Subcutaneous adipose tissue (tissue), 4 donors: ENCODE data around the gene BMP8A. TPM values are rescaled to one million over a fixed set of nuclear protein-coding genes. Genes with fewer than 3 reads are reported as not detected.

Source experiments
- total RNA-seq, 4 donors: library from RNA; depleted of rRNA; stranded (reverse); fragments of >200 nt; gene quantifications; one replicate each; pipeline ENCODE4 v1.1.0, GENCODE V29; 2016
- TF ChIP-seq, protein P1 (sequence below): fragments of 450-650 bp; IDR thresholded peaks from one replicate; pipeline ENCODE4 v1.5.1; 2016; ENCODE audit warnings: low read depth, mild to moderate bottlenecking, control low read depth, antibody characterized with exemption, moderate library complexity

The BMP8A gene
- total RNA-seq, result not detected

GRCh38 chr1:39491146-39491921 lies at the start of gene BMP8A:
BMP8A (plus strand) TSS chr1:39491636; CDS start chr1:39491992, 356 bp downstream.
- TF ChIP-seq, protein P1, sequence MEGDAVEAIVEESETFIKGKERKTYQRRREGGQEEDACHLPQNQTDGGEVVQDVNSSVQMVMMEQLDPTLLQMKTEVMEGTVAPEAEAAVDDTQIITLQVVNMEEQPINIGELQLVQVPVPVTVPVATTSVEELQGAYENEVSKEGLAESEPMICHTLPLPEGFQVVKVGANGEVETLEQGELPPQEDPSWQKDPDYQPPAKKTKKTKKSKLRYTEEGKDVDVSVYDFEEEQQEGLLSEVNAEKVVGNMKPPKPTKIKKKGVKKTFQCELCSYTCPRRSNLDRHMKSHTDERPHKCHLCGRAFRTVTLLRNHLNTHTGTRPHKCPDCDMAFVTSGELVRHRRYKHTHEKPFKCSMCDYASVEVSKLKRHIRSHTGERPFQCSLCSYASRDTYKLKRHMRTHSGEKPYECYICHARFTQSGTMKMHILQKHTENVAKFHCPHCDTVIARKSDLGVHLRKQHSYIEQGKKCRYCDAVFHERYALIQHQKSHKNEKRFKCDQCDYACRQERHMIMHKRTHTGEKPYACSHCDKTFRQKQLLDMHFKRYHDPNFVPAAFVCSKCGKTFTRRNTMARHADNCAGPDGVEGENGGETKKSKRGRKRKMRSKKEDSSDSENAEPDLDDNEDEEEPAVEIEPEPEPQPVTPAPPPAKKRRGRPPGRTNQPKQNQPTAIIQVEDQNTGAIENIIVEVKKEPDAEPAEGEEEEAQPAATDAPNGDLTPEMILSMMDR, result no peak

- TF ChIP-seq, protein P1, result no peak
Measured at GRCh38 chr1:39441797-39442196, 49.6 kb upstream of the BMP8A start.

GRCh38 chr1:39445573-39445972 lies 45.9 kb upstream of the BMP8A start:
- TF ChIP-seq, protein P1, result no peak

DNA sequence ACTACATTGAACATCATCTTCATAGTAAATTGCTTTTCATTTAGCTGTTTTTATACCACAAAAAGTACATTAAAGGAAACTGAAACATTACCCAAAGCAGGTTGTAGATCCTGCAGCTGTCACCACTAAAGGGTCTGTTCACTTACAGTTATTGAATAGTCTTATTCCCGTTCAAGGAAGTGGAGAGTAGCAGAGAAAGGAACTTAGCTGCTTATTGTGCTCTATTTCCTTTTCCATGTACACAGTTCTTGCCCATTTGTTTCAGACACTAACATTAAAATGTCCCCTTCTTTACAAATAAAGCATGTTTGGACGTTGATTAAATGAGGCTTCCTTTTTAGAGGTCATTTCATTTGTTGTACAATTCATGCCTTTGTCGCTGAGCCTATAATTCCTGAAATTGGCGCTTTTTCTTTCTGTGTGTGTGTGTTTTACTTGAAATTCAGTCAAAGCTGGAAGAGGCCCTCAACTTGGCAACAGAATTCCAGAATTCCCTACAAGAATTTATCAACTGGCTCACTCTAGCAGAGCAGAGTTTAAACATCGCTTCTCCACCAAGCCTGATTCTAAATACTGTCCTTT lies 44.4 kb upstream of the BMP8A start:
- TF ChIP-seq, protein P1, result no peak

GRCh38 chr1:39450956-39451606 lies 40.4 kb upstream of the BMP8A start:
- TF ChIP-seq, protein P1, result no peak

DNA sequence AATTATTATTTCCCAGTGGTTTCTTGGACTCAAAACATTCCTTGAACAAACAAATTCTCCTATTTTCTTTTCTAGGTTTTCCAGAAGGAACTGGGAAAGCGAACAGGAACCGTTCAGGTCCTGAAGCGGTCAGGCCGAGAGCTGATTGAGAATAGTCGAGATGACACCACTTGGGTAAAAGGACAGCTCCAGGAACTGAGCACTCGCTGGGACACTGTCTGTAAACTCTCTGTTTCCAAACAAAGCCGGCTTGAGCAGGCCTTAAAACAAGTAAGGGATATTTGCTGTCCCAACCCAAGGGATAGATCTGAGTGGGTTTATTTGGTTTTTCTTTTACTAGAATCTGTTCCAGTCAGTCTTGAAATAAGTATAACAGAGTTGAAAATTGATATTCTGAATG lies 39.4 kb upstream of the BMP8A start:
- TF ChIP-seq, protein P1, result no peak

DNA sequence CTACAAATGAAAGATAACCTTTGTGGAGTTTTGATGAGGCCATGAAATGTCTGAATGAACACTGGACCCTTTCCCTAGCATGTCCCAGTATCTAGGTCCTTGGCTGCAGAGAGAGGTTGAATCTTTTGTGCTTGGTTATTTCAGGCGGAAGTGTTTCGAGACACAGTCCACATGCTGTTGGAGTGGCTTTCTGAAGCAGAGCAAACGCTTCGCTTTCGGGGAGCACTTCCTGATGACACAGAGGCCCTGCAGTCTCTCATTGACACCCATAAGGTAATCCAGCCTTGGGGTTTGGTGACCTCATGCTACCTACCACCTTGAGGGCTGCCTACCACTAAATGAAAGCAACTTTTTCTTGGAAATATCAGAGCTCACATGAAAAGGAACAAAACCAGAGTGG lies 38.9 kb upstream of the BMP8A start:
- TF ChIP-seq, protein P1, result no peak
